HL-60 (cell line): ENCODE data around the gene ADAM22.

Experiments used
- CTCF ChIP-seq: IDR thresholded peaks from one replicate; pipeline ENCODE4 v1.5.1; 2011; ENCODE audit warnings: low read length, control low read depth, inconsistent platforms; ENCODE audit not compliant: insufficient read depth
- GABPA ChIP-seq: IDR thresholded peaks from 2 replicates; pipeline ENCODE4 v1.6.1; 2012; ENCODE audit warnings: low read depth
- POLR2AphosphoS5 ChIP-seq: IDR thresholded peaks from 2 replicates; pipeline ENCODE4 v1.6.1; 2012; ENCODE audit warnings: low read depth
- REST ChIP-seq: IDR thresholded peaks from 2 replicates; pipeline ENCODE4 v1.6.1; 2012; ENCODE audit warnings: low read depth; ENCODE audit not compliant: insufficient replicate concordance

- TF ChIP-seq CTCF (no peak), REST (no peak), GABPA (no peak), POLR2AphosphoS5 (no peak)
These were observed 81.3 kb downstream of the ADAM22 start for GRCh38 chr7:88015309-88015708.
